Measurements from ENCODE around the gene NFYA.

NFYA gene

DNA sequence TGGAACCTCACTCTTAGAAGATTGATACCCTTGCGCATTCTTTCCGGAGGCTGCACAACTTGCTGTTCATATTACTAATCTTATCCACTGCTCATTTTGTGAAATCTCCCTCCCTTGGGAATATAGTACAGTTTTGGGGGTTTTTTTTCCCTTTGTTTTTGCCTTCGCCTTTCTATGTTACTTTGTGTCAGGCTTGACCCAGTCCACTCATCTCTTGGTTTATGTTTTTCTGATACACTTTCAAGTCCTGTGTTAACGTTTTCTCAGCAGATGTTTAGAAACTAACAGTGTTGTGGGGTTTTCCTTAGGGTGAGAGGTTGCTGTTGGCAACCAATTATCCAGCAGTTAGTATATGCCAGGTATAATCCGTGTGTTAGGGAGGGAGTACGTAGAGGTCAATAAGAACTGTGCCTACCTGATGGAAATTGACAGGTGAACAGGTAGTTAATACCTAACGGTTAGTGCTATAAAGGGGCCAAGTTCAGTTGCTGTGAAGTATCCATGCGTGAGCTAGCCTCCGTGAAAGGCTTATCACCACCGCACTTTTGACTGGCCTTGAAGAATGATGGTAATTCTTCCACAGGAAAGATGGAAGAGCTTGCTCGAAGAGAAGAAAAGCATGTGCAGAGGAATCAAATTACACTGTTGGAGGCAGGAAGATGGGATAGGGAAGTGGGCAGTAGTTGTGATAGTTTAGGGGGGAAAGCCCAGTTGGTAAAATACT is 1.4 kb downstream of the NFYA start:
- Histone ChIP-seq H3K27me3 (no peaks in the 10 kb centered on the region), H3K4me1 (peaks cover 5 to 39% (median 25%) of the 10 kb centered on the region in 4 donors), H3K36me3 (peaks cover 0 to 7% (median under 1%) of the 10 kb centered on the region in 3 donors), H3K27ac (peak overlapping the region; percentile 99), H3K9me3 (no peaks in the 10 kb centered on the region), H3K4me3 (peak overlapping the region; percentile 85 to 89)
- intact Hi-C loops (cut with DNase I; ENCODE audit: low total_unique reads) = no loop called here
- DNase-seq = no peak
- TF ChIP-seq CTCF (IDR thresholded peaks at IDR 0.05) = no peak

- Histone ChIP-seq H3K27ac (peak overlapping the region; percentile 99), H3K27me3 (no peaks in the 10 kb centered on the region), H3K36me3 (peaks cover 4 to 7% (median 6%) of the 10 kb centered on the region in 3 donors), H3K4me3 (peak overlapping the region; percentile 85 to 89), H3K4me1 (peaks cover 5 to 39% (median 25%) of the 10 kb centered on the region in 4 donors), H3K9me3 (no peaks in the 10 kb centered on the region)
- intact Hi-C loops (cut with DNase I; ENCODE audit: low total_unique reads) = no loop called here
- TF ChIP-seq CTCF (IDR thresholded peaks at IDR 0.05) = no peak
- DNase-seq = peak in 1 of 2 donors; percentile 55
Measured at GRCh38 chr6:41074692-41075436, 2.1 kb downstream of the NFYA start.

DNA sequence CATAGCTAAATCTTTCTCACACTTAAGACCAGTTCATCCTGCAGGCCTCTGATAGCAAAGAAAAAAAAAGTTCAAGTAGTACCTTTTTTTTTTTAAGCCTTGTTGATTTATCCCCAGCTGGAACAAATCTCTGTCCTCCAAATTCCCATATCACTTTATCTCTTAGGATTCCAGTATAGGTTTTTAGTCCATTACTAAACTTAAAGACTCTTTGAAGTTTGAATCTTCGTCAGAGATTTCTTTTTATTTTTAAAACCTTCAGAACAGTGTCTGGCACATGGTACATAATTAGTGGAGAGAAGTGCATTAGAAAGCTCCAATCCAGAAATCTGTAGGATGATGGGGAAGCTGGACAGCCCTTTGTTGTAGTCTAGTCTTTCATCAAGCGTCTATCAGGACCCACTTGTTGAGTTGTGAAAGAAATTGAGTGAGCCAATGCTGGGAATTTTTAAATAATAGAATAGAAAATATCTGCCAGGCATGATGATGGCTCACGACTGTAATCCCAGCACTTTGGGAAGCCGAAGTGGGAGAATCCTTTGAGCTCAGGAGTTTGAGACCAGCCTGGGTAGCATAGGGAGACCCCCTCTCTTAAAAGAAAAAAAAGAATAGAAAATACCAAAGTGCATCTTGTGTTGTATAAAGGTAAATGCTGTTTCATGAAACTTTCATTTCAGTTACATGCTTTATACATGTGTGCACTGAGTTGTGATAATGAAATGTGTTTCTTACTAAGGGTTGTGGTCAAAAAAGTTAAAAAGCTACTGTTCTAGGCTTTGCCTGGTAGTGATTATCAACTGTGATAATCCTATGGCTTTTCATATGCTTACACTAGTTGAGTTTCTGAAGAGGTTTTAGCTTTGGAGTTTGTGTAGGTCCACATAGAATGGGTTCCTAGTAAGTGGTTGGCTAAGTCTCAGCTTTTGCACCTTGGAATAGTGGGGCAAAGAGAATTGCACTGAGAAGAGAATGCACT is 3.2 kb downstream of the NFYA start:
- H3K4me1 ChIP-seq = peaks cover 5 to 32% (median 20%) of the 10 kb centered on the region in 4 donors
- no peaks in the 10 kb centered on the region for H3K9me3 ChIP-seq
- DNase-seq = no peak
- H3K36me3 ChIP-seq = peaks cover 13 to 17% (median 15%) of the 10 kb centered on the region in 3 donors
- peak overlapping the region; percentile 99 for H3K27ac ChIP-seq
- intact Hi-C loops (cut with DNase I; ENCODE audit: low total_unique reads) = no loop called here
- peak overlapping the region in 1 of 2 donors; percentile 85 for H3K4me3 ChIP-seq
- no peak for TF ChIP-seq CTCF (IDR thresholded peaks at IDR 0.05)
- H3K27me3 ChIP-seq = no peaks in the 10 kb centered on the region

DNA sequence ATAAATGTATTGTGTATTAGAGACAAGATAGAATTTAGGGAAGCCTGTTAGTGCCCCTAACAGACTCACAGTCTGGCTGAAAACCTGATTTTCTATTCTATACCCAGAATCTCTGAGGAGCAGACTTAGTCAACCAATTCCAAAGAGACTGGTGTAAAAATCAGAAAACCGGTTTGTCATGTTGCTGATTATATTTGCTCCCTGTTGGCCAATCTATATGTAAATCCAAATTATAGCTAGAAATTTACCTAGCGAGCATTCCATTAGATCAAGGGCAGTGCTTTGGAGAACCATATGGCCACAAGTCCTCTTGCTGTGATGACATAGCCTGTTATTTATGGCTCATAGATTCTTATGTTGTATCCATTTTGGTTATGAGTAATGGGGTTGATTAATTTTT is 4.8 kb downstream of the NFYA start:
- Histone ChIP-seq H3K4me1 (peaks cover under 1 to 29% (median 18%) of the 10 kb centered on the region in 4 donors), H3K27ac (no peak overlapping the region), H3K4me3 (no peak overlapping the region), H3K36me3 (peaks cover 13 to 21% (median 19%) of the 10 kb centered on the region in 3 donors), H3K27me3 (no peaks in the 10 kb centered on the region), H3K9me3 (no peaks in the 10 kb centered on the region)
- intact Hi-C loops (cut with DNase I; ENCODE audit: low total_unique reads) = no loop called here
- DNase-seq = no peak
- TF ChIP-seq CTCF (IDR thresholded peaks at IDR 0.05) = no peak

- Histone ChIP-seq H3K4me1 (peaks cover 0 to 29% (median 18%) of the 10 kb centered on the region in 4 donors), H3K27me3 (no peaks in the 10 kb centered on the region), H3K36me3 (peaks cover 13 to 21% (median 19%) of the 10 kb centered on the region in 3 donors), H3K4me3 (no peak overlapping the region), H3K27ac (no peak overlapping the region), H3K9me3 (no peaks in the 10 kb centered on the region)
- no peak for DNase-seq
- TF ChIP-seq CTCF (IDR thresholded peaks at IDR 0.05) = no peak
- intact Hi-C loops (cut with DNase I; ENCODE audit: low total_unique reads) = no loop called here
Measured at GRCh38 chr6:41078101-41078500, 5.3 kb downstream of the NFYA start.

Measured in tibial artery (tissue), 4 donors.